Neural progenitor cell (in vitro differentiated cells): ENCODE data around the gene NOS1AP. TPM values are rescaled to one million over a fixed set of nuclear protein-coding genes. Genes with fewer than 3 reads are reported as not detected.

Source experiments
- DNase-seq: peaks from one replicate; pipeline ENCODE4 v3.0.0-alpha.2; 2016; ENCODE audit warnings: low spot score
- H2AFZ ChIP-seq: fragments of 200-600 bp; sonication (generic); replicated peaks from 2 replicates; pipeline ENCODE4 v1.6.1; 2016; ENCODE audit warnings: antibody characterized with exemption
- H3F3A ChIP-seq: fragments of 200-600 bp; sonication (generic); 2 replicates; pipeline ENCODE4 v1.6.1; 2016; ENCODE audit warnings: antibody characterized with exemption, low read depth
- H3K27ac ChIP-seq: fragments of 200-600 bp; sonication (generic); 2 replicates; pipeline ENCODE4 v1.5.1; 2016; ENCODE audit warnings: mild to moderate bottlenecking
- H3K27me3 ChIP-seq: fragments of 200-600 bp; sonication (generic); 2 replicates; pipeline ENCODE4 v1.6.1; 2016; ENCODE audit warnings: mild to moderate bottlenecking, moderate library complexity
- H3K36me3 ChIP-seq: fragments of 200-600 bp; sonication (generic); 2 replicates; pipeline ENCODE4 v1.5.1; 2016
- H3K4me1 ChIP-seq: fragments of 200-600 bp; sonication (generic); 2 replicates; pipeline ENCODE4 v1.6.1; 2016; ENCODE audit warnings: mixed run types
- H3K4me2 ChIP-seq: fragments of 200-600 bp; sonication (generic); 2 replicates; pipeline ENCODE4 v1.6.1; 2016
- H3K4me3 ChIP-seq: fragments of 200-600 bp; sonication (generic); 2 replicates; pipeline ENCODE4 v1.5.1; 2016
- H3K79me2 ChIP-seq: fragments of 200-600 bp; sonication (generic); 2 replicates; pipeline ENCODE4 v1.6.1; 2016; ENCODE audit warnings: low read depth
- H3K9ac ChIP-seq: fragments of 200-600 bp; sonication (generic); 2 replicates; pipeline ENCODE4 v1.6.1; 2016
- H3K9me3 ChIP-seq: fragments of 200-600 bp; sonication (generic); 2 replicates; pipeline ENCODE4 v1.5.1; 2016; ENCODE audit warnings: low read depth
- H4K20me1 ChIP-seq: fragments of 200-600 bp; sonication (generic); 2 replicates; pipeline ENCODE4 v1.6.1; 2016; ENCODE audit warnings: low read depth
- H3K27ac Mint-ChIP-seq: 3 replicates; pipeline ENCODE4 v1.8.0; 2021; ENCODE audit warnings: mixed read lengths
- H3K27me3 Mint-ChIP-seq: 2 replicates; pipeline ENCODE4 v1.8.0; 2022; ENCODE audit warnings: low read depth, mild to moderate bottlenecking, inconsistent platforms, moderate library complexity, mixed read lengths; ENCODE audit not compliant: insufficient read depth
- H3K36me3 Mint-ChIP-seq: 3 replicates; pipeline ENCODE4 v1.8.0; 2021; ENCODE audit warnings: mixed read lengths
- H3K4me1 Mint-ChIP-seq: 3 replicates; pipeline ENCODE4 v1.8.0; 2021; ENCODE audit warnings: mixed read lengths
- H3K4me3 Mint-ChIP-seq: 3 replicates; pipeline ENCODE4 v1.8.0; 2021; ENCODE audit warnings: mild to moderate bottlenecking, moderate library complexity, mixed read lengths
- H3K9me3 Mint-ChIP-seq: 3 replicates; pipeline ENCODE4 v1.8.0; 2020; ENCODE audit warnings: mixed read lengths
- EZH2 ChIP-seq: fragments of 200-600 bp; sonication (generic); IDR thresholded peaks from 2 replicates; pipeline ENCODE4 v1.6.1; 2017; ENCODE audit warnings: antibody characterized with exemption, mild to moderate bottlenecking, moderate library complexity
- EZH2phosphoT487 ChIP-seq: fragments of 200-600 bp; sonication (generic); IDR thresholded peaks from 2 replicates; pipeline ENCODE4 v1.6.1; 2017; ENCODE audit warnings: antibody characterized with exemption
- total RNA-seq: library from RNA; depleted of rRNA; stranded (reverse); fragments of >200 nt; gene quantifications from 2 replicates; pipeline ENCODE4 v1.2.3, GENCODE V29; 2015; ENCODE audit warnings: low replicate concordance
- TF ChIP-seq, protein P1 (sequence below): fragments of 200-600 bp; sonication (generic); IDR thresholded peaks from 2 replicates; pipeline ENCODE4 v1.5.1; 2017; ENCODE audit warnings: antibody characterized with exemption, mild to moderate bottlenecking

The NOS1AP gene
- total RNA-seq, 1 donor from 2014 or later = 2.4 TPM

DNA sequence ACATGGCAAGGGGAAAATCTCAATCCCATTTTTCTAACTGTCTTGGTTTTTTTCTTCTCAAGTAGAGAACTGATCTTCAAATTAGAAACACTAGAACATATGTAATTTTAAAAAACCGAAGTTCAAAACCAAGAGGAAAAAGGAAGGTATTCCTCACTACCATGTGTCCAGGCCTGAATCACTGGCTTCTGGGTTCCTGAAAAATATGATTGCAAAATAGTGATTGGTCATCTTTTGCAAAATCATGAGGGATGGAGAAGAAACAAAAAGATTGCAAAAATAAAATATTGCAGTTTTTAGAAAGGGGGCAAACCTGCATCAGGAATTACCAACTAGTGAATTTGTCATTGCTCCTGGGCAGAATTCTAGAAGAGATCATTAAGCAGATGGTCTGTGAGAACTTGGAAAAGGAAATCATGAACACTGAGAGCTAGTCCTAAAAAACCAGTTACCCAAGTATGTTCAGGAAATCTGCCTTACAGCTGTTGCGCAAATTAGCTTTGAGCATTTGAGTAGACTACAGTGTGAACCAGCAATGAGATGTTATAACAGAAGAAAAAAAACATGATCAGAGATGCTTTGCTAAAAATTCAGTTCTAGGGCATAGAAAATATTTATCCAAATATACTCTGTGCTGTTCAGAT, 257.8 kb downstream of the NOS1AP start:
- H3K4me3 Mint-ChIP-seq = no peak overlapping the region
- H3K27ac ChIP-seq = no peak overlapping the region
- no peaks in the 10 kb centered on the region for H3K9me3 Mint-ChIP-seq
- no peak for DNase-seq
- no peak overlapping the region for H2AFZ ChIP-seq
- no peak for TF ChIP-seq EZH2phosphoT487
- TF ChIP-seq, protein P1, sequence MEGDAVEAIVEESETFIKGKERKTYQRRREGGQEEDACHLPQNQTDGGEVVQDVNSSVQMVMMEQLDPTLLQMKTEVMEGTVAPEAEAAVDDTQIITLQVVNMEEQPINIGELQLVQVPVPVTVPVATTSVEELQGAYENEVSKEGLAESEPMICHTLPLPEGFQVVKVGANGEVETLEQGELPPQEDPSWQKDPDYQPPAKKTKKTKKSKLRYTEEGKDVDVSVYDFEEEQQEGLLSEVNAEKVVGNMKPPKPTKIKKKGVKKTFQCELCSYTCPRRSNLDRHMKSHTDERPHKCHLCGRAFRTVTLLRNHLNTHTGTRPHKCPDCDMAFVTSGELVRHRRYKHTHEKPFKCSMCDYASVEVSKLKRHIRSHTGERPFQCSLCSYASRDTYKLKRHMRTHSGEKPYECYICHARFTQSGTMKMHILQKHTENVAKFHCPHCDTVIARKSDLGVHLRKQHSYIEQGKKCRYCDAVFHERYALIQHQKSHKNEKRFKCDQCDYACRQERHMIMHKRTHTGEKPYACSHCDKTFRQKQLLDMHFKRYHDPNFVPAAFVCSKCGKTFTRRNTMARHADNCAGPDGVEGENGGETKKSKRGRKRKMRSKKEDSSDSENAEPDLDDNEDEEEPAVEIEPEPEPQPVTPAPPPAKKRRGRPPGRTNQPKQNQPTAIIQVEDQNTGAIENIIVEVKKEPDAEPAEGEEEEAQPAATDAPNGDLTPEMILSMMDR = no peak
- no peak for TF ChIP-seq EZH2
- H3K9me3 ChIP-seq = no peaks in the 10 kb centered on the region
- H3K27ac Mint-ChIP-seq = no peak overlapping the region
- H3K4me1 Mint-ChIP-seq = peaks cover 6% of the 10 kb centered on the region
- no peaks in the 10 kb centered on the region for H3K27me3 ChIP-seq
- no peak overlapping the region for H3K4me2 ChIP-seq
- H3K27me3 Mint-ChIP-seq = no peaks in the 10 kb centered on the region
- no peak overlapping the region for H3K4me3 ChIP-seq
- no peaks in the 10 kb centered on the region for H3K79me2 ChIP-seq
- no peaks in the 10 kb centered on the region for H4K20me1 ChIP-seq
- H3K4me1 ChIP-seq = no peaks in the 10 kb centered on the region
- H3K9ac ChIP-seq = no peak overlapping the region
- H3K36me3 ChIP-seq = no peaks in the 10 kb centered on the region
- peaks cover 2% of the 10 kb centered on the region for H3K36me3 Mint-ChIP-seq
- H3F3A ChIP-seq = no peaks in the 10 kb centered on the region

DNA sequence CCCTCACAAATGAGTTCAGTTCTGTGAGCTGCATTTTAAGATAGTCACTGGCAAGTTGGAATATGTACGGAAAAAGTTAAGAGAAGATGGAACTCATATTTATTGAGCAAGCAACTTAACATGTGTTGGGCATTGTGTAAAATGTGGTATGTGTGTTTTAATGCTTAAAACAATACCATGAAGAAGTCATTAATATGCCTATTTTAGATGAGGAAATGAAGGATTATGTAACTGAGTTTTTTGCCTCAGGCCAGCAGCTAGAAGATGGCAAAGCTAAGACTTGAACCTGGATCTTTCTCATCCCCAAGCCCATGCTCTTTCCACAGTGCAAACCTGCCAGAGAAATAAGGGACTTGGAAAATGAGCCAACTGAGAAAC, 258.3 kb downstream of the NOS1AP start:
- Histone ChIP-seq H3K79me2 (no peaks in the 10 kb centered on the region), H3K36me3 (no peaks in the 10 kb centered on the region), H3K9ac (no peak overlapping the region), H3K27ac (no peak overlapping the region), H3K4me1 (no peaks in the 10 kb centered on the region), H3K4me2 (no peak overlapping the region), H2AFZ (no peak overlapping the region), H3K9me3 (no peaks in the 10 kb centered on the region), H3F3A (no peaks in the 10 kb centered on the region), H3K27me3 (no peaks in the 10 kb centered on the region), H3K4me3 (no peak overlapping the region), H4K20me1 (no peaks in the 10 kb centered on the region)
- H3K27me3 Mint-ChIP-seq = no peaks in the 10 kb centered on the region
- H3K4me3 Mint-ChIP-seq = no peak overlapping the region
- no peak overlapping the region for H3K27ac Mint-ChIP-seq
- DNase-seq = no peak
- H3K36me3 Mint-ChIP-seq = peaks cover 4% of the 10 kb centered on the region
- peaks cover 6% of the 10 kb centered on the region for H3K4me1 Mint-ChIP-seq
- TF ChIP-seq EZH2 (no peak), EZH2phosphoT487 (no peak)
- TF ChIP-seq, protein P1 = no peak
- H3K9me3 Mint-ChIP-seq = no peaks in the 10 kb centered on the region

DNA sequence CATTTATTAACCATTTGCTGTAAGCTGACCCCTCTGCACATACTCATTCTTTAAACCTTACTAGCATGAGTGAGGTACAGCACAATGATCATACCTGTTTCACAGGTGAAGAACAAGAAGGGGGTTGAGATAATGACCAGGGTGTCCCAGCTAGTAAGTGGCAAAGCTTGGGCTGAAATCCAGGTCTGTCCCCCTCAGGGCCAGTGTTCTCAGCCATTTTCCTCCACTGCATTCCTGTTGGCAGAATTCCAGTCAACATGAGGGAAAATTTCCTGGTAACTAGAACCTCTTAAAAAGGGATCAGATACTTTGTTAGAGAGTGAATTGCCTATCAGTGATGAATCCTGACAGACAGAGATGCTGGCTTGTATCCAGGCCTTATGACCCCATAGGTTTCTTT, 259.0 kb downstream of the NOS1AP start:
- no peak overlapping the region for H3K4me2 ChIP-seq
- no peaks in the 10 kb centered on the region for H3K4me1 ChIP-seq
- no peaks in the 10 kb centered on the region for H3F3A ChIP-seq
- Mint-ChIP-seq H3K27me3 (no peaks in the 10 kb centered on the region), H3K4me1 (peaks cover 10% of the 10 kb centered on the region), H3K36me3 (peaks cover 11% of the 10 kb centered on the region), H3K9me3 (no peaks in the 10 kb centered on the region), H3K4me3 (no peak overlapping the region), H3K27ac (no peak overlapping the region)
- H3K9ac ChIP-seq = no peak overlapping the region
- no peak overlapping the region for H2AFZ ChIP-seq
- TF ChIP-seq, protein P1 = no peak
- no peak for TF ChIP-seq EZH2
- no peak for TF ChIP-seq EZH2phosphoT487
- no peak overlapping the region for H3K4me3 ChIP-seq
- H3K27me3 ChIP-seq = no peaks in the 10 kb centered on the region
- no peaks in the 10 kb centered on the region for H3K36me3 ChIP-seq
- no peak for DNase-seq
- H4K20me1 ChIP-seq = no peaks in the 10 kb centered on the region
- no peak overlapping the region for H3K27ac ChIP-seq
- no peaks in the 10 kb centered on the region for H3K9me3 ChIP-seq
- H3K79me2 ChIP-seq = no peaks in the 10 kb centered on the region
